Pancreas (tissue), 10 donors: Measurements from ENCODE around the gene SMCO2. TPM values are rescaled to one million over a fixed set of nuclear protein-coding genes. Genes with fewer than 3 reads are reported as not detected.

Experiments used
- ATAC-seq, 4 donors: fragments of 200-7000 bp; cut with Tn5 transposase; one replicate each; pipeline versions ENCODE4 v1.8.0 to v1.9.1; 2020; ENCODE audit warnings: mild to moderate bottlenecking in 4 of 4, moderate library complexity in 4 of 4
- DNase-seq, 6 donors: peaks; one replicate each; pipeline ENCODE4 v3.0.0-alpha.2; 2020
- FAIRE-seq: peaks from 2 replicates; lab custom pipeline; 2012; peaks lifted over from hg19 to GRCh38; lab: Jason Lieb, UNC
- H3K27ac ChIP-seq, 4 donors: fragments of 200-600 bp; sonication (generic); 1 replicate in 3 of 4; 2 replicates in 1 of 4; pipeline versions ENCODE4 v1.5.0 to v1.8.0; 2020
- H3K27me3 ChIP-seq, 4 donors: fragments of 200-600 bp; one replicate each; pipeline ENCODE4 v1.8.0; 2021
- H3K36me3 ChIP-seq, 3 donors: fragments of 200-600 bp; sonication (generic) in 1 of 3; one replicate each; pipeline versions ENCODE4 v1.5.0 to v1.8.0; 2020 to 2021
- H3K4me1 ChIP-seq, 3 donors: fragments of 200-600 bp; one replicate each; pipeline ENCODE4 v1.8.0; 2021
- H3K4me3 ChIP-seq, 4 donors: fragments of 200-600 bp; sonication (generic) in 2 of 4; one replicate each; pipeline versions ENCODE4 v1.5.0 to v1.8.0; 2020 to 2021
- H3K9me3 ChIP-seq, 4 donors: fragments of 200-600 bp; one replicate each; pipeline ENCODE4 v1.8.0; 2021
- CTCF ChIP-seq, 4 donors: fragments of 200-600 bp; sonication (generic) in 3 of 4; IDR thresholded peaks; one replicate each; pipeline versions ENCODE4 v1.5.0 to v1.8.0; 2021; ENCODE audit warnings: antibody characterized with exemption in 4 of 4
- WGBS, 2 donors: extraction: QIAGEN DNeasy Blood & Tissue Kit; methylation state at CpG; one replicate each; pipeline ENCODE4 v1.1.7; 2013; 5-methylcytosine and 5-hydroxymethylcytosine counted together
- intact Hi-C, 3 donors: fragments of 100-400 bp; cut with DNase I; formaldehyde crosslinking; loops; one replicate each; pipeline versions ENCODE4 v1.11.1 to v1.14.2; 2022
- polyA plus RNA-seq, 2 donors: library from polyadenylated mRNA; stranded (reverse); fragments of 200-250 nt; gene quantifications; one replicate each; pipeline ENCODE4 v1.2.3, GENCODE V29; 2013
- total RNA-seq, 6 donors: library from RNA; stranded (reverse); fragmentation: NEBNext Ultra II Directional in 4 of 6; extraction: Animal tissue kit (Norgen Biotek cat#: 25700) in 4 of 6; gene quantifications; one replicate each; pipeline versions ENCODE4 v1.2.1 to v1.2.4, GENCODE V29; 2021 to 2023
- donor health status: healthy with polysubstance abuse.
- donor health status: DM: no; HTN: no; CAD: no; lungs with moderate emphysema.
- donor health status: DM: no; HTN: no; CAD: no.
- donor health status: control.
- donor health status: control.
- donor health status: Bipolar disorder and iron deficiency.
- donor health status: DM: yes; HTN: yes; CAD: no.
- donor health status: DM: no; HTN: no; CAD: no.
- donor health status: DM: no; HTN: no; CAD: no.
- donor health status: DM: yes; HTN: yes; CAD: no.

SMCO2 gene
- total and polyA plus RNA-seq, 8 donors = 0.28 to 0.50 (median 0.35) TPM; not detected in 5

DNA sequence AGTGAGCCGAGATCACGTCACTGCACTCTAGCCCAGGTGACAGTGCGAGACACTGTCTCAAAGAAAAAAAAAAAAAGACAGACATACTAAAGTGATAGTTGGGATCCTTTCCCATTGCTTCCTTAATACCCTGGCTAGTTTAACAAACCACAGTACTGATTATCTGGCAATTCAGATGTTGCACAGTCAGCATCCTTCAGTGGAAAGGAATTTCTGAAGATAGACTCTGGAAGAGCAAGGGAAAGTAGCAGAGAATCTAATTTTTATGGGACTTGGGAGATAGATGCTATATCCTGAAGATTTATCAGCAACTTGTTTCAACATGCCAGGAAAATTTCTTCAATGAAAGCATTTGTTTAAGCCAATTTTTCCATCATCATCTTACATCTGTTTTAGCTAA, 71.0 kb downstream of the SMCO2 start:
- FAIRE-seq (no peak), DNase-seq (no peak), ATAC-seq (no peak)
- Histone ChIP-seq H3K36me3 (no peaks in the 10 kb centered on the region), H3K27me3 (no peaks in the 10 kb centered on the region), H3K9me3 (no peaks in the 10 kb centered on the region), H3K4me1 (peaks cover 0 to 1% (median 0%) of the 10 kb centered on the region in 3 donors), H3K27ac (no peak overlapping the region), H3K4me3 (no peak overlapping the region)
- intact Hi-C loops = no loop called here
- TF ChIP-seq CTCF (IDR thresholded peaks at IDR 0.05) = no peak
- 90 to 94% methylated on average over 3 of the region's 3 CpGs for WGBS, 2 donors

DNA sequence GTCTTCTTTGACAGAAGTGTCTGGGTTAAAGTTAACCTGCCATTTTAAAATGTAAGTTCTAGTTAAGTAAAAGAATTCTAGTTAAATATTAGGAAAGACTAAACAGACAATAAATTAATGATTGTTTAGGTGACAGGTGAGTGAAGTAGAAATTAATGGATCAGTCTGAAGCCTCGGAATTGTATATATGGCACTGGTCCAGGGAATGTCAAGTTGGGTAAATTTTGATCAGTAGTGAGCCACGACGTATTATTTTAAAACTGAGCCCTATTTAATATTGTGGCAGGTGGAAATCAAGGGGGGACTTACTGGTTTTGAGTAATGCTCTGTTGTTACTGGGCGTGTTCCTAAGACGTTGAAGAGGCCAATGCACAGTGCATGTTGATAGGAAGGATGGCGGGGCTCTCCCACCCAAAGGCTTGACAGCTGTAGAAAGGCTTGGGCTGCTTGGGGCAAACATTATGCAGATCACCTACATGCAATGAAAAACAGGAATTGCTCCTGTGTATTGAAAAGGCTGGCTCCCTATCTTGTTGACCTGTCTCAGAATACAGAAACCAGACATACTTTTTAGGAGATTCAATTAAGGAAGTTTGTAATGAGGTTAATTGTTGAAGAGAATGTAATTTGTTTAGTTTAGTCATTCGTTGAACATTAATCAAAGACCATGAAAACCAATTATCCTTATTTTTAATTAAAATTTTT, 71.6 kb downstream of the SMCO2 start:
- no peak for TF ChIP-seq CTCF (IDR thresholded peaks at IDR 0.05)
- FAIRE-seq (no peak), DNase-seq (no peak), ATAC-seq (no peak)
- no peaks in the 10 kb centered on the region for H3K36me3 ChIP-seq
- no peaks in the 10 kb centered on the region for H3K27me3 ChIP-seq
- WGBS, 2 donors = 47 to 49% methylated on average over 7 of the region's 7 CpGs
- no peaks in the 10 kb centered on the region for H3K9me3 ChIP-seq
- no peak overlapping the region for H3K4me3 ChIP-seq
- no peak overlapping the region for H3K27ac ChIP-seq
- H3K4me1 ChIP-seq = peaks cover 0 to 7% (median 3%) of the 10 kb centered on the region in 3 donors
- intact Hi-C loops = no loop called here

DNA sequence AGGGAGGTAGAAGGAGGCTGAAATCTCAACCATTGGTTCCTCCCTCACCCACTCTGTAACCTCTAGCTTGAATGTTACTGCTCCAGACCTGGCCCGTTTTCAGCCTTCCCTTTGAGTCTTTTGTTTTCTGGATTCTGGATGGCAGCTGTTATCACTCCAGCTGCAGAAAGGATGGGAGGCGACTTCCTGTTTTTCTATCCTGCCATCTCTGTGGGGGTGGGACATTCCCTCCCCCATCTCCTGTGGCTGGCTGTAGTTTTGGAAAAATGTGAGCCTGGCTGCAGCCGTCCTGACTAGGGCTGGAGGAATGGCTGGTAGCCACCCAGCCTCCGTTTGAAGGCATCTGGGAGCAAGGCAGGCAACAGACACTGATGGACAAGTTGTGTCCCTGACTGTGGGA, 74.5 kb downstream of the SMCO2 start:
- Histone ChIP-seq H3K4me1 (peaks cover 6 to 9% (median 8%) of the 10 kb centered on the region in 3 donors), H3K36me3 (no peaks in the 10 kb centered on the region), H3K9me3 (no peaks in the 10 kb centered on the region), H3K4me3 (no peak overlapping the region), H3K27ac (no peak overlapping the region), H3K27me3 (no peaks in the 10 kb centered on the region)
- ATAC-seq = no peak
- FAIRE-seq = no peak
- TF ChIP-seq CTCF (IDR thresholded peaks at IDR 0.05) = no peak
- intact Hi-C loops = loop anchor here in 1 of 3 donors (10.0 kb wide), 1 partner anchor 86 kb away; no protein-coding TSS in a partner anchor
- 73 to 84% methylated on average over 4 of the region's 4 CpGs for WGBS, 2 donors
- DNase-seq = no peak

DNA sequence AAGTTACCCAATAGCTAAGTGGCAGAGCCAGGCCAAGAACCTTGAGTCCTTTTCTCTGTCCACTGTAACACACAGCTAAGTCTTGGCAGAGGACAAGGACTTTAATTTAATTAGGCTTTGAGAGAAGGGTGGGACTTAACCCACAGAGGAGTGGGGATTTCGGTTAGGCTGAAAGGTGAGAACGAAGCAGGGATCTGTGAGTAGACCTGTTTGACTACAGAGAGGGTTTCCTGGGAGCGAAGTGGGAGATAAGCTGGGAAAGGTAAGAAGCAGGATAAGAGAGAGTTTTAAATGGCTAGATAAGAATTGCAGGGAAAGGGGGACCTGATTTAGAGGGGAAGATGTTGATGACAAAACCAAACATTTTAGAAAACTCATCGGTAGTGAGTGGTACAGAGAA, 75.4 kb downstream of the SMCO2 start:
- Histone ChIP-seq H3K4me1 (peaks cover 7 to 9% (median 8%) of the 10 kb centered on the region in 3 donors), H3K4me3 (no peak overlapping the region), H3K27me3 (no peaks in the 10 kb centered on the region), H3K36me3 (no peaks in the 10 kb centered on the region), H3K9me3 (no peaks in the 10 kb centered on the region), H3K27ac (no peak overlapping the region)
- 95 to 96% methylated on average over 4 of the region's 4 CpGs for WGBS, 2 donors
- intact Hi-C loops = loop anchor here in 1 of 3 donors (10.0 kb wide), 1 partner anchor 87 kb away; no protein-coding TSS in a partner anchor
- FAIRE-seq (no peak), ATAC-seq (no peak), DNase-seq (no peak)
- no peak for TF ChIP-seq CTCF (IDR thresholded peaks at IDR 0.05)

GRCh38 chr12:27523305-27523641, 76.7 kb downstream of the SMCO2 start:
- H3K4me1 ChIP-seq = peaks cover 7 to 9% (median 8%) of the 10 kb centered on the region in 3 donors
- peak overlapping the region; percentile 61 to 77 (median 70) for H3K4me3 ChIP-seq
- H3K27ac ChIP-seq = peak overlapping the region; percentile 92 to 96 (median 94)
- H3K27me3 ChIP-seq = no peaks in the 10 kb centered on the region
- no peak for DNase-seq
- peak in 3 of 4 donors; percentile 1 to 2 (median 1) for ATAC-seq
- FAIRE-seq = no peak
- intact Hi-C loops = loop anchor here in 1 of 3 donors (10.0 kb wide), 1 partner anchor 88 kb away; no protein-coding TSS in a partner anchor
- no peak for TF ChIP-seq CTCF (IDR thresholded peaks at IDR 0.05)
- no peaks in the 10 kb centered on the region for H3K9me3 ChIP-seq
- WGBS, 2 donors = 0% methylated on average over 6 of the region's 6 CpGs
- no peaks in the 10 kb centered on the region for H3K36me3 ChIP-seq
